DND-41 (cell line): ENCODE data around the gene LAYN.

Source experiments
- CTCF ChIP-seq: IDR thresholded peaks from 2 replicates; pipeline ENCODE4 v1.5.1; 2012; ENCODE audit warnings: borderline replicate concordance, low read length, moderate library complexity, mild to moderate bottlenecking; ENCODE audit not compliant: poor library complexity, severe bottlenecking; ENCODE audit errors: extremely low read depth
- EZH2 ChIP-seq: IDR thresholded peaks from 3 replicates; pipeline ENCODE4 v1.6.1; 2012; ENCODE audit warnings: borderline replicate concordance, low read depth, mild to moderate bottlenecking, moderate library complexity, low read length, inconsistent platforms; ENCODE audit not compliant: severe bottlenecking

DNA sequence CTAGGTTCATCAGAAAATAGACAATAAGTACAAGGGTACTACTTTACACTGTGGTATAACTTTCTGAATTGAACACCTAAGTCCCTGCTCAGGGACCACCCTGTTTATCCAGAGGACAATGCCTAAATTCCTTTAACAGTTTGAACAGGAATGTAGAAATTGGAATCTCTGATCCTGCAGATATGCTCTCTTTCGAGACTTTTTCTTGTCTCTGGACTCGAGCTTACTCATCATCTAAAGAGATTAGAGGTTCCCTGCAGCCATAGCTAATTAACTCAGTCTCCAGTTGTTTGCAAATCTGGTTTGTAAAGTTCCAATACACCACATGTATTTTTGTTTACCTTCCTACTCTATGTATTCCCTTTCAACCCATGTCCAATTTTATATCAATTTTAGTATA is 24.9 kb upstream of the LAYN start:
- TF ChIP-seq CTCF: no peak
- TF ChIP-seq EZH2: no peak
